ENCODE data around the gene MZT2B. TPM values are rescaled to one million over a fixed set of nuclear protein-coding genes. Genes with fewer than 3 reads are reported as not detected.
A peak's percentile ranks its signal among the peaks of the same experiment; 100 is the strongest.
"Not testable (repeated sequence)": the region's sequence is repeated elsewhere in the genome, so short reads cannot be mapped to it uniquely, and the experiment has no call there.

Gene MZT2B
- total RNA-seq, 1 experiment from 2014 or later = 265 TPM

DNA sequence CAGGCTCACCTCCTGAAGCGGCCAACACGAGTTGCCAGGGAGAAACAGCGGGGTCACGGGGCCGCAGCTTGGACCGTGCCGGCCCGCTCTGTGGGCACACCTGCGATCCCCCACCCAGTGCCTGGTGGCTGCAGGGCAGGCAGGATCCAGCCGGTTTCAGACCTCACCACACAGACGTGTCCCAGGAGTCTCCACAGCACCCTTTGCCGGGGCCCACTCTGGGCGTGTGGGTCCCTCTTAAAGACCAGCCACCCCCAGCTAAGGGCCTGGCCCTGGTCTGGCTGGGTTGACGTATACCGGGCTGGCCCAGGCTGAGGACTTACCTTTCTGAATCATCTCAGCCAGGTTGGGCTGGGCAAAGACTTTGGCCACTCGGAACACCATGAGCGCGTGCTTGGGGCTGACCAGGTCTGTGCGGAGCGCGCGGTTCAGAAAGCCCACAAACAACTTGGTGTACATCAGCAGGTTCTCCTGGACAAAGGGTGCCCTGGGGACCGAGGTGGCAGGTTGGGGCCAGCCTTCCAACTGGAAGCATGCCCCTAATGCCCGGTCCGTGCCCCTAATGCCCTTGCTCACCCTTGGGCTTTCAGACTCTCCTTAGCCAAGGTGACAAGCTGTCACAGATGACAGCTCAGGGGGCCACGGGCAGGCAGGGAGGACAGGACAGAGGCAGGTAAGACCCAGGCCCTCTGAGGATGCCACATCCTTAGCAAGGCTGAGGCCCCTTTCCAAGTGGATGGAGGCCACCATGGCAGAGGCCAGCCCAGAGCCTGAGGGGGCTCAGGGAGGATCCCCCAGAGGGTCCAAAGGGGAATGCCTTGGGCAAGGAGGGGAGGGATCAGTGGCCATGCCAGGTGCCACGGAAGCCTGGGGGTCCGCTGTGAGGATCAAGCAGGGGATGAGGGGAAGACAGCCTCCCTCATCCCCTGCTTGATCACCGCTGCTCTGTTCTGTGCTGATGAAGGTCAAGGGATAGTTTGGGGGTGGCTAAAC is 27.0 kb upstream of the MZT2B start:
- peaks cover 23% of the 10 kb centered on the region for H3K36me3 Mint-ChIP-seq (ENCODE audit: insufficient read depth, unreplicated experiment)
- CTCF ChIA-PET = interaction anchor here (0.9 to 1.2 kb wide), 2 partner anchors 133 to 178 kb away, joined by 3 read pairs; no protein-coding TSS in a partner anchor
- H3K4me1 Mint-ChIP-seq (ENCODE audit: low read depth, unreplicated experiment) = no peaks in the 10 kb centered on the region
- H3K9me3 Mint-ChIP-seq (ENCODE audit: low read depth, unreplicated experiment) = no peaks in the 10 kb centered on the region
- H3K27me3 Mint-ChIP-seq (ENCODE audit: unreplicated experiment) = no peaks in the 10 kb centered on the region
- TF ChIP-seq CTCF (IDR thresholded peaks at IDR 0.05; ENCODE audit: unreplicated experiment) = no peak
- intact Hi-C loops (cut with micrococcal nuclease; ENCODE audit: unreplicated experiment) = no loop called here
- no peak overlapping the region for H3K4me3 Mint-ChIP-seq (ENCODE audit: low read depth, unreplicated experiment)
- no TSS peak for BruUV-seq (replicated peaks)
- peak overlapping the region; percentile 52 for H3K27ac Mint-ChIP-seq (ENCODE audit: unreplicated experiment)
- no peak for DNase-seq

DNA sequence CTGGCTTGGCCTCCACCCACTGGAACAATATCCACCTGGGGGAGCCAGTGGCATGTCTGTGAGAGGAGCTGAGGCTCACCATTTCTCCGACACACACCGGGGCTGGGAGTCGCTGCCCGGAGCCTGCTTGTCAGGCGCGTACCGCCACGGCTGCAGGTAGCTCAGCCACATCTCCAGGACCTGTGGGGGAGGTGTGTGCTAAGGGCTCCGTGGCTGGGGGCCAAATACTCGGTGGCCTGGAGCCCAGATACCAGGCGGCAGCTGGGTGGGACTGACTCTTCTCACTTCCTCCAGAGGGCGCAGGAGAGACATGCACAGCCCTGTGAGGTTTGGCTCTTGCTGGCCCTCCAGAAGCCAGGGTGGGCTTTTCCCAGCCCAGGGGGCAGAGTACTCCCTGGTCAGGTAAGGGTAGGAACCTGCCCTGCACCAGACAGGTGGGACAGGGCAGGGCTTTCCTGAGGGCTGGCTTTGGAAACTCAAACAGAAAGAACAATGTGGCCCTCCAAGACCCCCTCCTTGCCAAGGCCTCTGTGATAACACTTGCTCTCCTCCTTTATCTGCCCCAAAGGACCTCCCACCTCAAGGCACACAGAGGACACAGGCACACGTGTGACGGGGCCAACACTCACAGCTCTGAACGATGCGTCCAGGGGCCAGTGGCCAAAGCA is 26.0 kb upstream of the MZT2B start:
- CTCF ChIA-PET = interaction anchor here (0.9 to 1.2 kb wide), 2 partner anchors 132 to 177 kb away, joined by 3 read pairs; no protein-coding TSS in a partner anchor
- H3K4me3 Mint-ChIP-seq (ENCODE audit: low read depth, unreplicated experiment); intact Hi-C loops (cut with micrococcal nuclease; ENCODE audit: unreplicated experiment): not testable (repeated sequence)

GRCh38 chr2:130156624-130157004 is 25.4 kb upstream of the MZT2B start:
- Mint-ChIP-seq H3K27ac (ENCODE audit: unreplicated experiment) (no peak overlapping the region), H3K9me3 (ENCODE audit: low read depth, unreplicated experiment) (no peaks in the 10 kb centered on the region), H3K36me3 (ENCODE audit: insufficient read depth, unreplicated experiment) (peaks cover 16% of the 10 kb centered on the region)

More for the DNA sequence above, 26.0 kb upstream of the MZT2B start:
- H3K27ac Mint-ChIP-seq (ENCODE audit: unreplicated experiment); H3K4me1 Mint-ChIP-seq (ENCODE audit: low read depth, unreplicated experiment); H3K9me3 Mint-ChIP-seq (ENCODE audit: low read depth, unreplicated experiment); H3K27me3 Mint-ChIP-seq (ENCODE audit: unreplicated experiment); BruUV-seq (replicated peaks): not testable (repeated sequence)
- peak; percentile 50 for TF ChIP-seq CTCF (IDR thresholded peaks at IDR 0.05; ENCODE audit: unreplicated experiment)
- peak; percentile 48 for DNase-seq
- peaks cover 16% of the 10 kb centered on the region for H3K36me3 Mint-ChIP-seq (ENCODE audit: insufficient read depth, unreplicated experiment)

DNA sequence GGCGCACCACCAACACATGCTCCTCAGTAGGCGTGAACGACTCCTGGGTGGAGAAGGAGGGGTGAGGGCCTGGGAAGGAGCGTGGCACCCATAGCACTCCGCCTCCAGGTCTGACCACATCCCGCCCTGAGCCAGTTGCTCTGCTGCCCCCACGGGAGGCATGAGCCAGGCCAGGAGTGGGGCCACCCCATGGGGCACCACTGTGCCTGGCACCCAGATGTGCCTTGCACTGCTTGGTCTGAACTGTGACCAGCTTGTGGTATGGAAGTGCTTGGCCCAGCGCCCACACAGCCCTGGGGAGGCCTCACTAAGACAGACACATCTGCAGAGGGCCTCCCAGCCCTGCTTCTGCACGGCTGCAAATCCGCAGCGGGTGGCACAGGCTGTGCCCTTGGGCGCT is 24.7 kb upstream of the MZT2B start:
- H3K9me3 Mint-ChIP-seq (ENCODE audit: low read depth, unreplicated experiment); intact Hi-C loops (cut with micrococcal nuclease; ENCODE audit: unreplicated experiment); H3K4me1 Mint-ChIP-seq (ENCODE audit: low read depth, unreplicated experiment); DNase-seq; H3K4me3 Mint-ChIP-seq (ENCODE audit: low read depth, unreplicated experiment); H3K27ac Mint-ChIP-seq (ENCODE audit: unreplicated experiment); H3K27me3 Mint-ChIP-seq (ENCODE audit: unreplicated experiment); BruUV-seq (replicated peaks): not testable (repeated sequence)
- CTCF ChIA-PET = interaction anchor here (0.6 kb wide), 1 partner anchor 32 kb away, joined by 4 read pairs; no protein-coding TSS in a partner anchor
- peaks cover 16% of the 10 kb centered on the region for H3K36me3 Mint-ChIP-seq (ENCODE audit: insufficient read depth, unreplicated experiment)

More at GRCh38 chr2:130156624-130157004, 25.4 kb upstream of the MZT2B start:
- H3K27me3 Mint-ChIP-seq (ENCODE audit: unreplicated experiment) = no peaks in the 10 kb centered on the region
- no TSS peak for BruUV-seq (replicated peaks)
- DNase-seq = no peak
- H3K4me3 Mint-ChIP-seq (ENCODE audit: low read depth, unreplicated experiment) = no peak overlapping the region
- TF ChIP-seq CTCF (IDR thresholded peaks at IDR 0.05; ENCODE audit: unreplicated experiment) = no peak
- intact Hi-C loops (cut with micrococcal nuclease; ENCODE audit: unreplicated experiment) = no loop called here
- CTCF ChIA-PET = interaction anchor here (1.2 kb wide), 1 partner anchor 132 kb away, joined by 3 read pairs; no protein-coding TSS in a partner anchor
- no peaks in the 10 kb centered on the region for H3K4me1 Mint-ChIP-seq (ENCODE audit: low read depth, unreplicated experiment)

DNA sequence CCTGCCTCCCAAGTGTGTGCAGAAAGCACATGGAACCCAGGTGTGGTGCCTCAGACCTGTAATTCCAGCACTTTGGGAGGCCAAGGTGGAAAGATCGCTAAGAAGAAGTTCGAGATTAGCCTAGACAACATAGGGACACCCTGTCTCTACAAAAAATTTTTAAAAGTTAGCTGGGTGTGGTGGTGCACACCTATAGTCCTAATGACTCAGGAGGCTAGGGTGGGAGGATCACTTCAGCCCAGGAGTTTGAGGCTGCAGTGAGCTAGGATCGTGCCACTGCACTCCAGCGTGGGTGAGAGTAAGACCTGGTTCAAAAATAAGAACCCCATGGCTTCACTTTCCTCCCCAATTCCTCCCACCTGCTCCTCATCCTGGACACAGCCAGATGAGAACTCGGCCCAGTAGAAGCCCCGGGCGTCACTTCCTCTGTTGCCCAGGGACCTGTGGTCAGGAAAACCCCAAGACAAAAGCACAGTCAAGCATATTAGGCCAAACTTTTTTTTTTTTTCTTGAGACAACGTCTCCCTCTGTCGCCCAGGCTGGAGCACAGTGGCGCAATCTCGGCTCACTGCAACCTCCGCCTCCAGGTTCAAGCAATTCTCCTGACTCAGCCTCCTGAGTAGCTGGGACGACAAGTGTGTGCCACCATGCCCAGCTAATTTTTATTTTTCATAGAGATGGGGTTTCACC is 24.1 kb upstream of the MZT2B start:
- CTCF ChIA-PET = interaction anchor here (0.6 kb wide), 1 partner anchor 32 kb away, joined by 4 read pairs; no protein-coding TSS in a partner anchor

More for the DNA sequence above, 24.1 kb upstream of the MZT2B start:
- DNase-seq; H3K4me3 Mint-ChIP-seq (ENCODE audit: low read depth, unreplicated experiment); BruUV-seq (replicated peaks); H3K27me3 Mint-ChIP-seq (ENCODE audit: unreplicated experiment); intact Hi-C loops (cut with micrococcal nuclease; ENCODE audit: unreplicated experiment); H3K4me1 Mint-ChIP-seq (ENCODE audit: low read depth, unreplicated experiment); H3K27ac Mint-ChIP-seq (ENCODE audit: unreplicated experiment); H3K9me3 Mint-ChIP-seq (ENCODE audit: low read depth, unreplicated experiment): not testable (repeated sequence)
- peaks cover 18% of the 10 kb centered on the region for H3K36me3 Mint-ChIP-seq (ENCODE audit: insufficient read depth, unreplicated experiment)
